Measurements from ENCODE around the gene LTC4S.

LTC4S gene

DNA sequence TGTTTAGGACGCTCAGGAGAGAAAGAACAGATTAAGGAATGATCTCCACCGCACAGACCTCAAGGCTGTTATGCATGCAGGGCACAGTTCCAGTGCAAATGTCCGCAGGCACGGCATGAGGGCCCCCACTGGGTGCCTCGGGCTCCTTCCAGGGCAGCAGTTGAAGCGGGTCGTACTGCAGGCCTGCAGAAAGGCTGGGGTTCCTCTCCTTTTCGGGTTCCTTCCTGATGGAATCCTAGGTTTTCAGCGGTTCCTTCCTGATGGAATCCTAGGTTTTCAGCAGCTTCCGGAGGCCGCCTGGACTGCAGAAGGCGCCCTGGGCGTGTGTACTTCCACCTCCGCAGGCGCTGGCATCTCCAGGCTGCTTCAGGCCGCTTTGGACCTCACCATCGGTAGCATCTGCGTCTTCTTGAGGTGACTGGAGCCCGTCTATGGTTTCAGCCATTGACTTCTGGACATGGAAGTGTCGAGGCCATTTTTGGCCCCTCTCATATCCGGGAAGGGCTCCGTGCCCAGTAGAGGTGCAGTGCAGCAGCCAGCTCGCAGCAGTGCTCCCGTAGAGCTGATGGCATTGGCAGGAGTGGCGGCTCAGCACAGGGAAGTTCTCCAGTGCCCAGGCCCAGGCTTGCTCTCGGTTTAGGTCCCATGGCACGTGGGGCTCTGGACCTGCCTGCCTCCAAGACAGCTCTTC, 18.5 kb downstream of the LTC4S start:
- no peak for DNase-seq

GRCh38 chr5:179812997-179813607, 19.3 kb downstream of the LTC4S start:
- no peak for DNase-seq

DNA sequence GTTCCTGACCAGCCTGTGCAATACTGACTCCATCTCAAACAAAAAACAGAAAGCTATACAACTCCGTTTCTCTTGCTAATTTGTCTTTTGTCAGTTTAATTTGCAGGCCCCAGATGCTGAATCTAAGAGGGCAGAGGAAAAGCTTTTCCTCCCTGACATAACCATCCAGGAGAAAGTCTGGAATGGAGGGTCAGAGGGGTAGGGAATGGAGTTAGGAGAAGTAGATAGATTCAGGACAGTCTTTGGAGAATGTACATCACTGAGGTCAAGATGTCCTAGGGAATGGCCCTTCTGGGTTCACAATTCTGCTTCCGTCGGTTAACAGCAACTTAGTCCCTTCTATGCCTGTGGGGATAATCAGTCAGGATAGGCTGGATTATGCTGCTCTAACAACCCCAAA, 20.3 kb downstream of the LTC4S start:
- DNase-seq: no peak

- no peak for DNase-seq
Observed at GRCh38 chr5:179815491-179816249, 21.9 kb downstream of the LTC4S start.

DNA sequence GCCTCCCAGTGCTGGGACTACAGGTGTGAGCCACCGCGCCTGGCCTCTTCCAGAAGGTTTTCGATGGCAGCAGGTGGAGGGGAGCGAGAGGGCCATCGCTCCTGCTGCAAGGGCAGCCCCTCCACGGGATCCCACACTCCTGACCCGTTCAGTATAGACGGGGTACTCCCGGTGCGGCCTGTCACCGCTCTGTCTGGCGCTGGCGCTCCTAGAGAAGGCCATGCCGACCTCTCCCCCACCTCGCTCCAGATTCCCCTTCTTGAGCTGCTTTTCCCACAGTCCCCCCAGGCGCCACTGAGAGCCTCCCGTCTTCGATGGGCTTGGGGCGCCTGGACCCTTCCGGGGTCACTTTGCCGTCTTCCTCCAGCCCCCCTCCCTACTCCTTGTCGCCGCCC, 22.6 kb downstream of the LTC4S start:
- peak; percentile 26 for DNase-seq

DNA sequence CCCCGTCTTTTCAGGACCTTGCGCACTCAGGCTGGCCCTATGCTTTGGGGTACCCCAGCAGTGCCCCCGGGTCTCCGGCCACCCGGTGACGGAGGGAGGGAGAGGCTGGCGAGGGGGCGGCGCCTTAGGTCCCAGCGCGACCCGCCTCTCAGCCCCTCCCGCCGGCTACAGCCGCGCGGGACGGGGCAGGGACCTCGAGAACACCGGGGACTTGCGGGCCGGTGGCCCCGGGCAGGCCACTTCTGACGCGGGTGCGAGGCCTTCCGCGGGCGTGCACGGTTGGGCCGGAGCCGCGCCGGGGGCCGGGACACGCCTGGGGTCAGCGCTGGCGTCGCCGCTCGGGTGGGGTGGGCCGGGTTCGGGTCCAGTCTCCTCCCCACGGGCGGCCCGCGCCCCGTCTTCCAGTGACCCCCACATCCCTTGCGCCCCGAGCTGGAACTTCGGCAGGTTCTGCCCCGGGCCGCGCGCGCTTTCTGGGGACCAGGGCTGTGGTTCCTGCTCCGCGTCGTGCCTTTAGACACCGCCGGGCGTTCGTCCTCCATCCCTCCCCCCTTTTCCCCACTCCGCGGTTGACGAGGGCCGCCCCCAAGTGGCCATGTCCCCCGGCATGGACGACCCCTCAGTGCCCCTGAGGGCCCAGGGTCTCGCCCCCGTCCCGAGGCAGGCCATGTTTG, 23.1 kb downstream of the LTC4S start:
- DNase-seq: peak; percentile 40

DNA sequence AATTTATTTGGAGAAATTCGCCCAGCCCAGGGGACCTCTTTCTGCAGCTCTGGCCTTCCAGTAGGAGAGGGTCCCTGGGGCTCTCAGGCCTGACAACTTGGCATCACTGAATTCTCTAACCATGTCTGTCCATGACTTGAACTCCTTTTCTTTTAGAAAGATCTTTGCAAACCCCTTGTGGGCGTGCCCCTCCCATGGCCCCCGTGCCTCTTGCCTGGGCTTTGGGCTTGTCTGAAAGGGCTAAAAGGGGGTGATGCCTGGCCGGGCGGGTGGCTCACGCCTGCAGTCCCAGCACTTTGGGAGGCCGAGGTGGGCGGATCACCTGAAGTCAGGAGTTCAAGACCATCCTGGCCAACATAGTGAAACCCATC, 23.7 kb downstream of the LTC4S start:
- DNase-seq: no peak

GRCh38 chr5:179817890-179818745, 24.3 kb downstream of the LTC4S start:
- no peak for DNase-seq

DNA sequence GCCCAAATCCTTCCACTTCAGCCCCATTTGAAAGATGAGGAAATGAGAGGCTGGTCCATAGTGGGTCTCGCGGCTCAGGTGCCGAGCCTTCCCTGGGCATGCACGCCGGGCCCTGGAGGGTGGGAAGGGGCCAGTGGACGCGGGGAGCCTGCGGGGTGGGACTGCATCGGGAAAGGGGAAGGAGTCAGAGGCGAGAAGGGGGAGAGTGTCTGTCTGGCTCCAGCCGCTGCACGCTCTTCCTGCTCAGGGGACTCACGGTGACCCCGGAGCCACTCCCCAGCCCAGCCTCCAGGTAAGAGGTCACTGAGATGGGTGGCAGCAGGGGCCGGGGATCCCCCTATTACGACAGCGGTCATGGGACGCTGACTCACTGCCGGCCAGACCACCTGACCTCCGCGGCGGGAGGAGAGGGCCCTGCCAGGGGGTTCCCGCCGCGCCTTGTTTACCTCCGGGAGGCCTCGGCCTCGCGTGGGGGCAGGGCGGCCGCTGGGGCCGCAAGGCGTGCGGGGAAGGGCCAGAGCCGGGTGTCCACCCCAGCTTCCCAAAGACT, 25.0 kb downstream of the LTC4S start:
- peak; percentile 82 for DNase-seq

DNA sequence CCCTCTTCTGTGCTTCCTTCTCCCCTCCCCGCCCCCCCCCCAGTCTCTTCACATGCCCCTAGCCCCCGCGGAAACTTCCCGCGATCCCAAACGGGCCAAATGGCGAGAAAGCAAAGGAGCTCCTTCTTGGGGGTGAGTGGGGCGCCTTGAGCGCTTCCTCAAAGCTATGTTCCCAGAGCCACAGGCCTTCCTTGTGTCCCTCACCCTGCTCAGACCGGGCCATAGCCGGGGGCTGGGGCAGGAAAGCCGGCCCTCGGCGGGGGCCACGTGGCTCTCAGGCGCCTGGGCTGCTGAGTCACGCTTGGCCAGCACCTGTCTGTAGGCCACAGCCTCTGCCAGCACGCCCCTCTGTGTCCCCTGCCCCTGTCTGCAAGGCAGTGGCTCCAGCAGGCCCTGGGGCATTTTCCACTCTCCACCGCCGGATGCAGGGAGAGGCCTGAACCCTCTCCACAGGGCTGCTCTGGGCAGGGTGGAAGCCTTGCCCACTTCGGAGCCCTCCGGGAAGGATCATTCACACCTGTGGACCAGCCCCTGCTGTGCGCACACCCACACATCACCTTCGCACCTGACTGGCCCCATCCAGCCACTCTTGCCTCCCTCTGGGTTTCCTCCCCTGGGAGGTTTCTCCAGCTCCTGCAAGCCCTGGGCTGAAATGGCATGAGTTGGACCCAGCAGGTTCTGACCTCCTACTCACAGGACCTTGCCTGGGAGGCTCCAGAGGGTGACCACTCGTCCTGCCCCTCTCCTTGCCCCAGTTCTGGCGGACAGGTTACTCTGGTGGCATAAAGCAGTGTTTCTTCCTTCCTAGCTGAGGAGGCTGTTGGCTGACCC, 25.7 kb downstream of the LTC4S start:
- DNase-seq: peak; percentile 68

DNA sequence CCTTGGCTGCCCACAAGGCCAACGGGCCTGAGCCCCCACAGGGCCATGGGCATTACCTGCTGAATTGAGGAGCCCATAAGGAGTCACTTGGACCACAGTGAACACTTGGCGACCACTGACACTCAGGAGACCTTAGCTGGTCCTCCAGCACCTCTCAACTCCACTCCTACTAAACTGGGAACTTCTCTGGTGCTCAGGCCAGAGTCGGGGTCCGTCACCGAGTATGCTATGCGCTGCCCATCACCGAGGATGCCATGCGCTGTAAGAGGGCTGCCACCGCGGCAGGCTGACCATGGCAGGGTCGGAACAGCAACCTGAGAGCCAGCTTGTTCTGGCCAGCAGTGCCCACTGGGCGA, 26.3 kb downstream of the LTC4S start:
- no peak for DNase-seq

DNA sequence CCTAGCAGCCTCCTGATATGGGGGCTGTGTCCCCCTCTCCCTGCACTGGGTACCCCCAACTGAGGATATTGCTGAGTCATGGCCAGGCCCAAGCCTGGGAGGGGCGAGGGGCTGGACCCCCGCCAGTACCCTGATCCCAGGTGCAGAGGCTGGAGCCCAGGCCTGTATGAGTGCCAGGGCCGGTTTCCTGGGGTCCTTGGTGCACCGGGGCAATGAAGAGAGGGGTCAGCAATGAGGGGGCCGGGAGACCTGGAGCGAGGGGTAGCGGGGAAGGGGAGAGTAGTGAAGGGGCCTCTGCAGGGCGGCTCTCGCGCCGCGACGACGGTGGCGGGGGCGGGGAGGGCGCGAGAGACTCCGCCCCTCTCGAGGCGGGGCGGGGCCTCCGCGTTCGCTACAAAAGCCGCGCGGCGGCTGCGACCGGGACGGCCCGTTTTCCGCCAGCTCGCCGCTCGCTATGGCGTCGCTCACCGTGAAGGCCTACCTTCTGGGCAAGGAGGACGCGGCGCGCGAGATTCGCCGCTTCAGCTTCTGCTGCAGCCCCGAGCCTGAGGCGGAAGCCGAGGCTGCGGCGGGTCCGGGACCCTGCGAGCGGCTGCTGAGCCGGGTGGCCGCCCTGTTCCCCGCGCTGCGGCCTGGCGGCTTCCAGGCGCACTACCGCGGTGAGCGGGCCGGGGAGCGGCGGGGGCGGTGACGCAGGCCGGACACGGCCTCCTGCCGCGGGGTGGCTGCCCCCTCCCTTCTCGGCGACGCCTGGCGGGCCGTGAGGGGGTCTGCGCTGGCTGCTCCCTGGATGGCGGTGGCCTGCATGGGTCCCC, 26.9 kb downstream of the LTC4S start, which contains the start of gene SQSTM1:
Gene SQSTM1 (plus strand): TSS at position 423 of the 815 bp plus-strand sequence. CDS start 32 bp downstream, at position 455.
- DNase-seq: peak; percentile 94

GRCh38 chr5:179821298-179822058, 27.7 kb downstream of the LTC4S start:
- DNase-seq: peak; percentile 85

DNA sequence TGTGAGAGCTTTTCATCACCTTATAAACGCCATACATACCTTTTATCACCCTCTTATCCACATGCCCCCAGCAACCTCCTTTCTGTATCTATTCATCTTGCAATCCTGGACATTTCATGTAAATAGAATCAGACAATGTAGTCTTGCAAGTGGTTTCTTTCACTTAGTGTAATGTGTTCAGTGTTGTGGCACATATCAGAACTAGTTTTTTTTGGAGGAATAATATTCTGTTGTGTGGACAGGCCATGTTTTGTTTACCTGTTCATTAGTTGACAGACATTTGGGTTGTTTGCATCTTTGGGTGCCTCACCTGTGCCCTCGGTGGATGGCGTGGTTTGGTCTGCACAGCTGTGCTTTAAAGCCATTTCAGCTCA, 28.3 kb downstream of the LTC4S start:
- no peak for DNase-seq

DNA sequence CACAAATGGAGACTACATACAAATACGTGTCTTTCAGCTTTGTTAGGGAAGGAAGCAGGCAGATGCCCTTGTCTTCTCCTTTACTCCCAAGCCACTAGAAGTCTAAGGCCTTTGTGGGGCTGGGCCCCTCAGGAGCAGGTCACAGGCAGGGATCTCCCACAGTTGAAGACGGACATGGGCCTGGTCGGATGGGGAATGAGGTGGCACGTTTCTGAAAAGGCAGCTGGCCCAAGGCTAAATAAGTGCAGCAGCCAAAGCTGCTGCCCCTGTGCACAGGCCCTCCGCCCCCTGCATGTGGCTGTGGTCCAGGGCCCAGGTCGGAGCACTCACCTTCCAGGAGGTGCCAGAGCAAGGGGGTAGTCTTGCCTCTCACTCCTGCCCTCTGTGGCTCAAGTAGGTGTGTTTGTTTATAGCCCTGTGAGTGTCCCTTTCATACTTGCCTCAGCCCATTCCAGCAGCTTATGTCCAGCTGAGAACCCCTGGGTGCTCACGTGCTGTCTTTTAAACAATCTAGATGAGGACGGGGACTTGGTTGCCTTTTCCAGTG, 28.7 kb downstream of the LTC4S start:
- DNase-seq: no peak

DNA sequence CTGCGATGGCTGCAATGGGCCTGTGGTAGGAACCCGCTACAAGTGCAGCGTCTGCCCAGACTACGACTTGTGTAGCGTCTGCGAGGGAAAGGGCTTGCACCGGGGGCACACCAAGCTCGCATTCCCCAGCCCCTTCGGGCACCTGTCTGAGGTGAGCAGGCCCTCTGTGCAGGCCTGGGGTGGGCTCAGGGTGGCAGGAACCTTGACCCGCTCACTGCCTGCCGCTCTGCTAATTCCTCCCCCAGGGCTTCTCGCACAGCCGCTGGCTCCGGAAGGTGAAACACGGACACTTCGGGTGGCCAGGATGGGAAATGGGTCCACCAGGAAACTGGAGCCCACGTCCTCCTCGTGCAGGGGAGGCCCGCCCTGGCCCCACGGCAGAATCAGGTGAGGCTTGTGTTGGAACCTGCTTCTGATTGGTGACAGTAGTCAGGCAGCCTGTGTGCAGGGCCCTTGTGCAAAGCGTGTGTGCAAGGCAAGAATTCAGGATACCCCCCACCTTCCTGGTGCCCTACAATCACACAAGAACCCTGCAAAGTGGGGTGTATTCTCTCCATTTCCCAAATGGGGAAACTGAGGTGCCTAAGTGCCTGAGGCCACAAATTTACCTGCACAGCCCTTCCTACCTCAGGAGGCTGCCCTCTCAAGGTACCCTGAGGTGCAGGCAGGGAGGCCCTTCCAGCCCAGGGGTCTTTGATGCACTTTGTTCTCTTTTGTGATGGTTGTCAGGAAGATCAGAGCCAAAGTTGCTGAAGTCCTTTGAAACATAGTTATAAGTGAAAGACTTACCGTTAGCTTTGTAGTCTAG, 30.4 kb downstream of the LTC4S start:
- DNase-seq: no peak

- no peak for DNase-seq
Observed at GRCh38 chr5:179824745-179825112, 30.9 kb downstream of the LTC4S start.

GRCh38 chr5:179825655-179826182, 31.9 kb downstream of the LTC4S start:
- DNase-seq: no peak

All from retina (tissue), 1 donor.